ENCODE data around the gene MOAP1.
"Not testable (repeated sequence)": the region's sequence is repeated elsewhere in the genome, so short reads cannot be mapped to it uniquely, and the experiment has no call there.

The MOAP1 gene

GRCh38 chr14:93165271-93166265 lies 19.1 kb downstream of the MOAP1 start:
- DNase-seq (ENCODE audit: low read depth in 2 of 2); H3K4me3 ChIP-seq (replicated peaks in 1 of 2; ENCODE audit: low read depth in 2 of 2, low read length in 2 of 2): not testable (repeated sequence)

- no peak for DNase-seq (ENCODE audit: low read depth in 2 of 2)
- H3K4me3 ChIP-seq (replicated peaks in 1 of 2; ENCODE audit: low read depth in 2 of 2, low read length in 2 of 2), result no peak overlapping the region
- no peak for TF ChIP-seq CTCF (IDR thresholded peaks at IDR 0.05; ENCODE audit: low read depth, low read length)
These were observed 21.1 kb downstream of the MOAP1 start for GRCh38 chr14:93163564-93163963.

- no peak overlapping the region for H3K4me3 ChIP-seq (replicated peaks in 1 of 2; ENCODE audit: low read depth in 2 of 2, low read length in 2 of 2)
- no peak for TF ChIP-seq CTCF (IDR thresholded peaks at IDR 0.05; ENCODE audit: low read depth, low read length)
- DNase-seq (ENCODE audit: low read depth in 2 of 2), result no peak
These were observed 23.2 kb downstream of the MOAP1 start for GRCh38 chr14:93161411-93161940.

- TF ChIP-seq CTCF (IDR thresholded peaks at IDR 0.05; ENCODE audit: low read depth, low read length), result peak; percentile 56
- peak; percentile 25 to 30 for DNase-seq (ENCODE audit: low read depth in 2 of 2)
These were observed 24.3 kb downstream of the MOAP1 start for GRCh38 chr14:93160353-93160801.

GRCh38 chr14:93159625-93160352 lies 24.9 kb downstream of the MOAP1 start:
- not testable (repeated sequence) for H3K4me3 ChIP-seq (replicated peaks in 1 of 2; ENCODE audit: low read depth in 2 of 2, low read length in 2 of 2); DNase-seq (ENCODE audit: low read depth in 2 of 2)

More at GRCh38 chr14:93160353-93160801, 24.3 kb downstream of the MOAP1 start:
- H3K4me3 ChIP-seq (replicated peaks in 1 of 2; ENCODE audit: low read depth in 2 of 2, low read length in 2 of 2), result no peak overlapping the region

GRCh38 chr14:93158349-93158748 lies 26.3 kb downstream of the MOAP1 start:
- not testable (repeated sequence) for DNase-seq (ENCODE audit: low read depth in 2 of 2); H3K4me3 ChIP-seq (replicated peaks in 1 of 2; ENCODE audit: low read depth in 2 of 2, low read length in 2 of 2)

- DNase-seq (ENCODE audit: low read depth in 2 of 2), result no peak
- no peak for TF ChIP-seq CTCF (IDR thresholded peaks at IDR 0.05; ENCODE audit: low read depth, low read length)
- no peak overlapping the region for H3K4me3 ChIP-seq (replicated peaks in 1 of 2; ENCODE audit: low read depth in 2 of 2, low read length in 2 of 2)
These were observed 27.9 kb downstream of the MOAP1 start for GRCh38 chr14:93156693-93157369.
